ENCODE measurements around the gene SLC25A1. TPM values are rescaled to one million over a fixed set of nuclear protein-coding genes. Genes with fewer than 3 reads are reported as not detected.

SLC25A1 gene
- total RNA-seq, 2 donors from 2014 or later, result 111 to 119 TPM

- WGBS, 2 experiments (ENCODE audit: insufficient coverage in 1 of 2, insufficient read length in 1 of 2), result 93 to 98% methylated on average over 11 to 14 of the region's 14 CpGs
- peaks cover 3% of the 10 kb centered on the region for H3K4me1 Mint-ChIP-seq
- no peaks in the 10 kb centered on the region for H3K9me3 ChIP-seq (ENCODE audit: control insufficient read depth, low read length)
- peaks cover 3% of the 10 kb centered on the region for H3K36me3 ChIP-seq (ENCODE audit: control insufficient read depth, insufficient read depth, low read length)
- no peak overlapping the region for H3K9ac ChIP-seq (ENCODE audit: extremely low read depth, low read length, poor library complexity, severe bottlenecking)
- no peak overlapping the region for H3K27ac Mint-ChIP-seq
- no peaks in the 10 kb centered on the region for H3K9me3 Mint-ChIP-seq
- no peaks in the 10 kb centered on the region for H3K27me3 ChIP-seq (ENCODE audit: control insufficient read depth, insufficient read depth, low read length, poor library complexity, severe bottlenecking)
- no peak overlapping the region for H3K27ac ChIP-seq (ENCODE audit: low read depth, low read length)
- no peak for DNase-seq
- TF ChIP-seq CTCF (conservative IDR thresholded peaks at IDR 0.05), result no peak
- no peak overlapping the region for H3K4me3 ChIP-seq (ENCODE audit: low read length)
- H3K4me3 Mint-ChIP-seq, result no peak overlapping the region
- peaks cover 9% of the 10 kb centered on the region for H3K36me3 Mint-ChIP-seq (ENCODE audit: low read depth)
- H3K4me1 ChIP-seq (ENCODE audit: control insufficient read depth, insufficient read depth, low read length), result no peaks in the 10 kb centered on the region
- H3K27me3 Mint-ChIP-seq (ENCODE audit: insufficient read depth), result no peaks in the 10 kb centered on the region
Measured at GRCh38 chr22:19210188-19210587, 31.7 kb upstream of the SLC25A1 start.

- H3K27me3 ChIP-seq (ENCODE audit: control insufficient read depth, insufficient read depth, low read length, poor library complexity, severe bottlenecking), result no peaks in the 10 kb centered on the region
- H3K36me3 Mint-ChIP-seq (ENCODE audit: low read depth), result peaks cover 5% of the 10 kb centered on the region
- H3K4me3 ChIP-seq (ENCODE audit: low read length), result no peak overlapping the region
- DNase-seq, result no peak
- no peak overlapping the region for H3K4me3 Mint-ChIP-seq
- H3K9ac ChIP-seq (ENCODE audit: extremely low read depth, low read length, poor library complexity, severe bottlenecking), result no peak overlapping the region
- H3K9me3 Mint-ChIP-seq, result no peaks in the 10 kb centered on the region
- 87 to 88% methylated on average over 2 to 4 of the region's 4 CpGs for WGBS, 2 experiments (ENCODE audit: insufficient coverage in 1 of 2, insufficient read length in 1 of 2)
- no peak overlapping the region for H3K27ac ChIP-seq (ENCODE audit: low read depth, low read length)
- H3K4me1 ChIP-seq (ENCODE audit: control insufficient read depth, insufficient read depth, low read length), result no peaks in the 10 kb centered on the region
- H3K4me1 Mint-ChIP-seq, result peaks cover 3% of the 10 kb centered on the region
- H3K27ac Mint-ChIP-seq, result no peak overlapping the region
- H3K36me3 ChIP-seq (ENCODE audit: control insufficient read depth, insufficient read depth, low read length), result no peaks in the 10 kb centered on the region
- H3K9me3 ChIP-seq (ENCODE audit: control insufficient read depth, low read length), result no peaks in the 10 kb centered on the region
- no peaks in the 10 kb centered on the region for H3K27me3 Mint-ChIP-seq (ENCODE audit: insufficient read depth)
- no peak for TF ChIP-seq CTCF (conservative IDR thresholded peaks at IDR 0.05)
Measured at GRCh38 chr22:19208287-19208847, 29.8 kb upstream of the SLC25A1 start.

GRCh38 chr22:19207884-19208283, 29.3 kb upstream of the SLC25A1 start:
- H3K9ac ChIP-seq (ENCODE audit: extremely low read depth, low read length, poor library complexity, severe bottlenecking), result no peak overlapping the region
- 90 to 94% methylated on average over 3 to 5 of the region's 5 CpGs for WGBS, 2 experiments (ENCODE audit: insufficient coverage in 1 of 2, insufficient read length in 1 of 2)
- Mint-ChIP-seq H3K4me3 (no peak overlapping the region), H3K36me3 (ENCODE audit: low read depth) (peaks cover 5% of the 10 kb centered on the region), H3K4me1 (peaks cover 3% of the 10 kb centered on the region), H3K27me3 (ENCODE audit: insufficient read depth) (no peaks in the 10 kb centered on the region), H3K27ac (no peak overlapping the region), H3K9me3 (no peaks in the 10 kb centered on the region)
- H3K9me3 ChIP-seq (ENCODE audit: control insufficient read depth, low read length), result no peaks in the 10 kb centered on the region
- DNase-seq, result no peak
- no peak for TF ChIP-seq CTCF (conservative IDR thresholded peaks at IDR 0.05)
- no peaks in the 10 kb centered on the region for H3K4me1 ChIP-seq (ENCODE audit: control insufficient read depth, insufficient read depth, low read length)
- H3K4me3 ChIP-seq (ENCODE audit: low read length), result no peak overlapping the region
- H3K27ac ChIP-seq (ENCODE audit: low read depth, low read length), result no peak overlapping the region
- no peaks in the 10 kb centered on the region for H3K36me3 ChIP-seq (ENCODE audit: control insufficient read depth, insufficient read depth, low read length)
- no peaks in the 10 kb centered on the region for H3K27me3 ChIP-seq (ENCODE audit: control insufficient read depth, insufficient read depth, low read length, poor library complexity, severe bottlenecking)
